Psoas muscle (tissue), 8 donors: ENCODE results near the gene ESPN. TPM values are rescaled to one million over a fixed set of nuclear protein-coding genes. Genes with fewer than 3 reads are reported as not detected.

Source experiments
- ATAC-seq, 4 donors: fragments of 200-7000 bp; cut with Tn5 transposase; one replicate each; pipeline ENCODE4 v1.9.1; 2020; ENCODE audit warnings: moderate library complexity in 3 of 4, mild to moderate bottlenecking in 2 of 4
- DNase-seq, 2 donors: peaks; one replicate each; pipeline ENCODE4 v3.0.0-alpha.2; 2020
- H3K27ac ChIP-seq: fragments of 200-600 bp; one replicate; pipeline ENCODE4 v1.8.0; 2022
- H3K27me3 ChIP-seq, 3 donors: fragments of 200-600 bp in 1 of 3; one replicate each; pipeline versions ENCODE4 v1.6.1 to v1.8.0; 2013 to 2022; ENCODE audit warnings: low read length in 2 of 3, mild to moderate bottlenecking in 2 of 3, moderate library complexity in 1 of 3; ENCODE audit not compliant: insufficient read depth in 3 of 3
- H3K36me3 ChIP-seq, 2 donors: fragments of 200-600 bp in 1 of 2; one replicate each; pipeline versions ENCODE4 v1.6.1 to v1.8.0; 2013 to 2022; ENCODE audit warnings: low read depth in 1 of 2, mild to moderate bottlenecking in 1 of 2, moderate library complexity in 1 of 2; ENCODE audit not compliant: insufficient read depth in 1 of 2
- H3K4me1 ChIP-seq: fragments of 200-600 bp; one replicate; pipeline ENCODE4 v1.8.0; 2022
- H3K4me3 ChIP-seq: fragments of 200-600 bp; one replicate; pipeline ENCODE4 v1.8.0; 2022; ENCODE audit warnings: mild to moderate bottlenecking
- H3K9me3 ChIP-seq: fragments of 200-600 bp; one replicate; pipeline ENCODE4 v1.8.0; 2022
- WGBS, 3 donors: extraction: QIAGEN DNeasy Blood & Tissue Kit; methylation state at CpG; one replicate each; pipeline versions ENCODE4 v1.1.6 to v1.1.7; 2013; 5-methylcytosine and 5-hydroxymethylcytosine counted together
- intact Hi-C, 2 donors: fragments of 100-400 bp; cut with DNase I; formaldehyde crosslinking; loops; one replicate each; pipeline versions ENCODE4 v1.11.0 to v1.14.2; 2022
- polyA plus RNA-seq, 3 donors: library from polyadenylated mRNA; stranded (reverse); fragments of 200-250 nt; gene quantifications; one replicate each; pipeline ENCODE4 v1.2.3, GENCODE V29; 2013
- total RNA-seq, 4 donors: library from RNA; stranded (reverse); fragmentation: NEBNext Ultra II Directional in 2 of 4; extraction: Animal tissue kit (Norgen Biotek cat#: 25700) in 2 of 4; gene quantifications; one replicate each; pipeline versions ENCODE4 v1.2.1 to v1.2.4, GENCODE V29; 2021 to 2023
- TF ChIP-seq, protein P1 (sequence below): fragments of 200-600 bp; IDR thresholded peaks from one replicate; pipeline ENCODE4 v1.8.0; 2022; ENCODE audit warnings: antibody characterized with exemption
- donor health status: healthy with polysubstance abuse.
- donor health status: DM: no; HTN: no; CAD: no; lungs with moderate emphysema.
- donor health status: Bipolar disorder and iron deficiency.
- donor health status: healthy.
- donor health status: DM: yes; HTN: yes; CAD: no.
- donor health status: DM: no; HTN: no; CAD: no.
- donor health status: DM: no; HTN: no; CAD: no.
- donor health status: DM: yes; HTN: yes; CAD: no.

ESPN gene
- total and polyA plus RNA-seq, 7 donors, result 0.12 TPM; not detected in 6

DNA sequence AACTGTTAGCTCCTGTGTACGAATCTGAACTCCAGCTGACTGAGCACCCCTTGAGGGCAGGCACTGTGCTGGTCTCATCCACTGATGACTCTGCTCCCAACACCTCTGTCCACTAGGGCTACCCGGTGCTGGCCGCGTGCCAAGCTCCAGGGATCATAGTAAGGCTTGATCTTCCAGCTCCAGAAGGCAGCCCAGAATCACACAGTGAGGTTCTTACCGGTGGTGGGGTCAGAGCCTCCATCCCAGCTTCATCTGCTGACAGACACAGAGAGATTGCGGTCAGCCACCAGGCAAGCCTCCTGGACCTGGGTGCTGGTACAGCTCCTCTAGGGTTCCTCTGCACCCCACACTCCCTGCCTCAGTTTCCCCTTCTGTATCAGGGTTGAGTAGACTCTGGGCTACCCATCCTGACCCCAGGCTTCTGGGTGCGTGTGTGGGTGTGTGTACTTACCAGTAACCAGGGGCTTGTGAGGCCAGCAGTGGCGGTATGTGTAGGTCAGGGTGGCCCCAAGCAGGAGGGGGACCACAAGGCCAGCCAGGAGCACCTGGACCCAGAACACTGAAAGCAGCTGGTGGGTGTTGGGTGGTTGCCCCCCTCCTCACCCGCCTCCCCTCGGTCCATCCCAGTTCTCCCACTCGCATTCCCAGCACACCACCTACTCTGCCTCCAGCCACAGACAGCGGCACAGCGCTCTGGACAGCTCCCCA lies 38.0 kb downstream of the ESPN start:
- H3K9me3 ChIP-seq, result no peaks in the 10 kb centered on the region
- no peak overlapping the region for H3K4me3 ChIP-seq
- H3K4me1 ChIP-seq, result no peaks in the 10 kb centered on the region
- ATAC-seq (no peak), DNase-seq (no peak)
- no peak overlapping the region for H3K27ac ChIP-seq
- TF ChIP-seq, protein P1, sequence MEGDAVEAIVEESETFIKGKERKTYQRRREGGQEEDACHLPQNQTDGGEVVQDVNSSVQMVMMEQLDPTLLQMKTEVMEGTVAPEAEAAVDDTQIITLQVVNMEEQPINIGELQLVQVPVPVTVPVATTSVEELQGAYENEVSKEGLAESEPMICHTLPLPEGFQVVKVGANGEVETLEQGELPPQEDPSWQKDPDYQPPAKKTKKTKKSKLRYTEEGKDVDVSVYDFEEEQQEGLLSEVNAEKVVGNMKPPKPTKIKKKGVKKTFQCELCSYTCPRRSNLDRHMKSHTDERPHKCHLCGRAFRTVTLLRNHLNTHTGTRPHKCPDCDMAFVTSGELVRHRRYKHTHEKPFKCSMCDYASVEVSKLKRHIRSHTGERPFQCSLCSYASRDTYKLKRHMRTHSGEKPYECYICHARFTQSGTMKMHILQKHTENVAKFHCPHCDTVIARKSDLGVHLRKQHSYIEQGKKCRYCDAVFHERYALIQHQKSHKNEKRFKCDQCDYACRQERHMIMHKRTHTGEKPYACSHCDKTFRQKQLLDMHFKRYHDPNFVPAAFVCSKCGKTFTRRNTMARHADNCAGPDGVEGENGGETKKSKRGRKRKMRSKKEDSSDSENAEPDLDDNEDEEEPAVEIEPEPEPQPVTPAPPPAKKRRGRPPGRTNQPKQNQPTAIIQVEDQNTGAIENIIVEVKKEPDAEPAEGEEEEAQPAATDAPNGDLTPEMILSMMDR, result no peak
- intact Hi-C loops, result no loop called here
- peaks cover 0 to 52% (median 12%) of the 10 kb centered on the region in 3 donors for H3K27me3 ChIP-seq
- no peaks in the 10 kb centered on the region for H3K36me3 ChIP-seq
- WGBS, 3 donors, result 83 to 86% (median 84%) methylated on average over 13 of the region's 13 CpGs

DNA sequence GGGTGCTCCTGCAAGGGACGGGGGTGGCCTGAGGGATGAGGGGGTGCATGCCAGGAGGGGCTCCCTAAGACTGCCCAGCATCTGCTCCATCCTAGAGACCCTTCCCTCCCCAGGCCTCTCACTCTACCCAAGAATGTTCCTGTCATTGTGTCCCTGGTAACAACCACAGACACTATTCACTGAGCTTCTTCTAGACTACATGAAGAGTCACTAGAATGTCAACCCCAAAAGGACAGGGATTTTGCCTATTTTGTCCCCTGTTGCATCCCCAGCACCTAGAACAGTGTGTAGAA lies 38.5 kb downstream of the ESPN start:
- DNase-seq, result no peak
- Histone ChIP-seq H3K4me1 (no peaks in the 10 kb centered on the region), H3K36me3 (no peaks in the 10 kb centered on the region)

DNA sequence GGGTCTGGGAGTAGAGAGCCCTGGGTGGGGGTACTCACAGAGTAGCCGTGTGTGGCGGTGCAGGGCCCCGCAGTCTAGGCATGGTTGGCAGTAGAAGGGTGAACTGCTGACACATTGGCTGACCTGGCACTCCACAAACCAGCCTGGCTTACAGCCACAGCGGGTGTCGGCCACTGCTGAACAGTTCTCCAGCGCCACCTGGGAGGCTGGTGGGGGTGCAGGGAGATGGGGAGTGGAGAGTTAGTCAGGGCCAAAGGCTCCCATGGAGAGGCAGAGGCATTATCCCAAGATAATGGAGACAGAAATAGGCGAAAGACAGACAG lies 39.9 kb downstream of the ESPN start:
- TF ChIP-seq, protein P1, result no peak
- 68 to 81% (median 81%) methylated on average over 7 of the region's 7 CpGs for WGBS, 3 donors
- no peaks in the 10 kb centered on the region for H3K9me3 ChIP-seq
- H3K27me3 ChIP-seq, result peaks cover 0 to 49% (median 11%) of the 10 kb centered on the region in 3 donors
- intact Hi-C loops, result no loop called here
- ATAC-seq (peak in 3 of 4 donors; percentile 32 to 48 (median 46)), DNase-seq (no peak)
- no peak overlapping the region for H3K4me3 ChIP-seq
- H3K36me3 ChIP-seq, result no peaks in the 10 kb centered on the region
- no peak overlapping the region for H3K27ac ChIP-seq
- no peaks in the 10 kb centered on the region for H3K4me1 ChIP-seq

More for the DNA sequence above, 38.5 kb downstream of the ESPN start:
- H3K27ac ChIP-seq, result no peak overlapping the region
- H3K9me3 ChIP-seq, result no peaks in the 10 kb centered on the region
- intact Hi-C loops, result no loop called here
- TF ChIP-seq, protein P1, result no peak
- no peak for ATAC-seq
- peaks cover 0 to 52% (median 12%) of the 10 kb centered on the region in 3 donors for H3K27me3 ChIP-seq
- H3K4me3 ChIP-seq, result no peak overlapping the region
- 74 to 83% (median 77%) methylated on average over 1 of the region's 1 CpG for WGBS, 3 donors

DNA sequence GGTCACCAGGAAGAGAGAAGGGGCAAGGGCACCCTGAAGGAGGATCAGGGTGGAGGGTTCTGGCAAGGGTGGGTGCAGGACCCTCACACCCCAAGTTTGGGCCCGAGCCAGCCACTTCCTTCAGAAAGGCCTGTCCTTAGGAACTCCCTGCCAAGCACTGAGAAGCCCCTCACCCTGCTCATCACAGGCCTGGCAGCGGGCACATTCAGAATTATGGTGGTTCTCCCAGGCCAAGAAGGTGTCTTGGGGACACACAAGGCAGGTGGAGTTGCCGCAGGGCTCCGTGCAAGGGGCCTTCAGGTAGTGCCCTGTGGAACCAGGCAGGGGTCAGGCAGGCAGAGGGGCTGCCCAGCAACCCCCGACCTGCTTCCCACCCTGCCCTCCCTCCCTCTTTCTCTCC lies 40.3 kb downstream of the ESPN start:
- WGBS, 3 donors, result 87 to 92% (median 91%) methylated on average over 5 of the region's 5 CpGs
- TF ChIP-seq, protein P1, result no peak
- Histone ChIP-seq H3K27me3 (peaks cover 0 to 45% (median 7%) of the 10 kb centered on the region in 3 donors), H3K4me1 (no peaks in the 10 kb centered on the region), H3K9me3 (no peaks in the 10 kb centered on the region), H3K4me3 (no peak overlapping the region), H3K27ac (no peak overlapping the region), H3K36me3 (no peaks in the 10 kb centered on the region)
- intact Hi-C loops, result no loop called here
- DNase-seq (no peak), ATAC-seq (no peak)

DNA sequence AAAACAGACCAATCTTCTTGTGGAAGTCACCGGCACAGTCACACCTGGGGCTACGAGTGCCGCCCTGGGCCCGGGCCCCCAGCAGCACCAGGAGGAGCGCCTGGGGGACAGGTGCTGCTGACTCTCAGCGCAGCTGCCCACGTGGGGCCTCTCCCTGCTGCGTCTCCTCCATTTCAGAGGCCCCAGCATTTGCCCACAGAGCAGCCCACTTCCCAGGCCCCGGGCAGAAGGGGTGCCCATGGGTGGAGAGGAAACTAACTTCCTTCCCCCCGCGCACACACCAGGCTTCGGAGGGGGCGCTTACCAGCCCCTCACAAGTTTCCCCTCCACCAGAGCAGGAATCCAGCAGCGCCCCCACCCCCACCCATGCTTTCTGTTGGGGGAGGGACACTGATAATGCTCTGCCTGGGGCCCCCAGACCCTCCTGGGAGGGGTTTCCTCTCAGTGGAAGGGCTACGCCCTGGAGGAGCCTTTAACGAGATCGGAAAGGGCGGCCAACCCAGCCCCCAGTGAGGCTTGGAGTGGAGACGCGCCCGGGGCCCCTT lies 41.0 kb downstream of the ESPN start:
- TF ChIP-seq, protein P1, result no peak
- DNase-seq, result no peak
- intact Hi-C loops, result no loop called here
- 66 to 67% (median 67%) methylated on average over 20 to 21 of the region's 21 CpGs for WGBS, 3 donors
- H3K27me3 ChIP-seq, result peaks cover 0 to 39% (median 7%) of the 10 kb centered on the region in 3 donors
- H3K27ac ChIP-seq, result no peak overlapping the region
- ATAC-seq, result no peak
- H3K4me1 ChIP-seq, result no peaks in the 10 kb centered on the region
- H3K4me3 ChIP-seq, result no peak overlapping the region
- H3K36me3 ChIP-seq, result no peaks in the 10 kb centered on the region
- H3K9me3 ChIP-seq, result no peaks in the 10 kb centered on the region
